Measurements from ENCODE around the gene HYAL2. TPM values are rescaled to one million over a fixed set of nuclear protein-coding genes. Genes with fewer than 3 reads are reported as not detected.

HYAL2 gene
- total and polyA plus RNA-seq, 9 of the 15 experiments (the other 6 are each of a cell fraction or from before 2014, with no cell fraction given) = 0.36 to 22.7 (median 11.4) TPM; not detected in 1

DNA sequence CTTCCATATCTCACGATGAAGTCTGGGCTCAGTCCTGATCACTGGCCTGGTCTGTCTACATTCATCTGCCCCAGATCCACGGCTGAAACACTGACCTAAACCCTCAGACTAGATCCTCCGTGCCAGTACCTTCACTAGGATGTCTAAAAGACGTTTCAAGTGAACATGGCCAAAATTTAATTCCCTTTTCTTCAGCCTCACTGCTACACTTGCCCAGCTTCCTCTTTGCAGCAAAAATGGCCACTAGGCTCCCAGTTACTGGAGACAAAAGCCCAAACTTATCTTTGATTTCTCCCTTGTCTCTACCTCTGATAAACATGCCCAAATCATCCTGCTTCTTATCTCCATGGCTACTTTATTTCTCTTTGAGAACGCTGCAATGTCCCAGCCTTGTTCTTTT, 16.4 kb upstream of the HYAL2 start (continued):
- TF ChIP-seq, protein P1, sequence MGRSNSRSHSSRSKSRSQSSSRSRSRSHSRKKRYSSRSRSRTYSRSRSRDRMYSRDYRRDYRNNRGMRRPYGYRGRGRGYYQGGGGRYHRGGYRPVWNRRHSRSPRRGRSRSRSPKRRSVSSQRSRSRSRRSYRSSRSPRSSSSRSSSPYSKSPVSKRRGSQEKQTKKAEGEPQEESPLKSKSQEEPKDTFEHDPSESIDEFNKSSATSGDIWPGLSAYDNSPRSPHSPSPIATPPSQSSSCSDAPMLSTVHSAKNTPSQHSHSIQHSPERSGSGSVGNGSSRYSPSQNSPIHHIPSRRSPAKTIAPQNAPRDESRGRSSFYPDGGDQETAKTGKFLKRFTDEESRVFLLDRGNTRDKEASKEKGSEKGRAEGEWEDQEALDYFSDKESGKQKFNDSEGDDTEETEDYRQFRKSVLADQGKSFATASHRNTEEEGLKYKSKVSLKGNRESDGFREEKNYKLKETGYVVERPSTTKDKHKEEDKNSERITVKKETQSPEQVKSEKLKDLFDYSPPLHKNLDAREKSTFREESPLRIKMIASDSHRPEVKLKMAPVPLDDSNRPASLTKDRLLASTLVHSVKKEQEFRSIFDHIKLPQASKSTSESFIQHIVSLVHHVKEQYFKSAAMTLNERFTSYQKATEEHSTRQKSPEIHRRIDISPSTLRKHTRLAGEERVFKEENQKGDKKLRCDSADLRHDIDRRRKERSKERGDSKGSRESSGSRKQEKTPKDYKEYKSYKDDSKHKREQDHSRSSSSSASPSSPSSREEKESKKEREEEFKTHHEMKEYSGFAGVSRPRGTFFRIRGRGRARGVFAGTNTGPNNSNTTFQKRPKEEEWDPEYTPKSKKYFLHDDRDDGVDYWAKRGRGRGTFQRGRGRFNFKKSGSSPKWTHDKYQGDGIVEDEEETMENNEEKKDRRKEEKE (IDR thresholded peaks at IDR 0.05; ENCODE audit: borderline replicate concordance in 1 of 2, control insufficient read depth in 1 of 2, low read depth in 2 of 2, low read length in 1 of 2) = no peak
- TF ChIP-seq ZNF134 (CRISPR knock-in tag; conservative IDR thresholded peaks at IDR 0.05) (no peak), MAZ (CRISPR knock-in tag; conservative IDR thresholded peaks at IDR 0.05 in 1 of 2, IDR thresholded peaks at IDR 0.05 in 1 of 2) (no peak), ZNF354B (CRISPR knock-in tag; IDR thresholded peaks at IDR 0.05) (no peak)

DNA sequence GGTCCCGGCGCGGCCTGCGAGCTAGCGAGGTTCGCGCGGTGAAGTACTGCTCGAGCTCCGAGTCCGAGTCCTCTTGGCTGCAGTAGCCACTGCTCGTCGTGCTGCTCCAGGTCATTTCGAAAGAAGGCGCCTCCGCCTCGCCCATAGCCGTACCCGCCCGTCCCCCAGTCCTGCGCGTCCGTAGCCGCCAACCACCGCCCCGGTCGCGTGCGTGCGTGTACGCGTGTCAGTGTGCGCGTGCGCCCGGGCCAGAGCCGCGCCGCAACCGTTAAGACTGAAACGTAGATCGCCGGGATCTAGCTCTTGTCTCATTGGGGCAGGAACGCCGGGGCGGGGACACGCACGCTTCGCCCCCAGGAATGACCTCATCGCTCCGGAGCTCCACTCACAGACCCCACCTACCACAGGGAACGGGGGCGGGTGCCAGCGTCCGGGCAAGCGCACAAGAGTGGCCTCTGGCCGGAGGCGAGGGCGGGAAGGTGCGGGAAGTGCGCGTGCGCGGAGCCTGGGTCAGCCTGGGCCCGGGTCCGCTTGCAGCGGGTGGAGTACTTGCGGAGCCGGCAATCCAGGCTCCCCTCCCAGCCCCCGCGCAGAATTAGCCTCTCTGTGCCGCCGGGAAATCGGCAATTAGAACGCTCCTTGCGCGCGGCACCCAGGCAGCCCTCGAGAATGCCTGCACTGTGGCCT, 14.8 kb upstream of the HYAL2 start:
- ATAC-seq (peak; percentile 86), FAIRE-seq (peak; percentile 92), DNase-seq (ENCODE audit: extremely low read depth in 1 of 4, low spot score in 3 of 4) (peak; percentile 92 to 98 (median 95))
- Histone ChIP-seq H4K20me1 (replicated peaks; ENCODE audit: control insufficient read depth, insufficient read depth, low read length) (peaks cover 14% of the 10 kb centered on the region), H3K4me2 (ENCODE audit: insufficient read depth, low read length) (peak overlapping the region; percentile 95), H3K4me3 (peak overlapping the region; percentile 96), H2AFZ (ENCODE audit: low read depth, low read length) (peak overlapping the region; percentile 72), H3K36me3 (ENCODE audit: control insufficient read depth, insufficient read depth, low read length) (peaks cover 39% of the 10 kb centered on the region; the same call in 2 of the 3 replicates), H3K27ac (ENCODE audit: extremely low read depth, low read depth, low read length) (peak overlapping the region; percentile 99), H3K27me3 (ENCODE audit: control insufficient read depth in 2 of 2, insufficient read depth in 2 of 2, low read length in 2 of 2) (no peaks in the 10 kb centered on the region), H3K9me3 (replicated peaks; ENCODE audit: control insufficient read depth, insufficient read depth, low read depth, low read length) (no peaks in the 10 kb centered on the region), H3K79me2 (ENCODE audit: control insufficient read depth, insufficient read depth, low read length) (peaks cover 78% of the 10 kb centered on the region), H3K9ac (ENCODE audit: insufficient read depth in 1 of 2, low read depth in 2 of 2, low read length in 2 of 2) (peak overlapping the region; percentile 98 to 99), H3K9me1 (ENCODE audit: control insufficient read depth, insufficient read depth, low read length) (peaks cover 4% of the 10 kb centered on the region), H3K4me1 (replicated peaks in 1 of 2; ENCODE audit: control insufficient read depth in 2 of 2, insufficient read depth in 2 of 2, low read length in 2 of 2) (peaks cover 27 to 47% of the 10 kb centered on the region in 2 experiments; a peak in 4 of 5 replicates)
- WGBS (ENCODE audit: insufficient coverage, low coverage, missing lambda C conversion rate) = 1% methylated on average over 29 of the region's 79 CpGs
- in situ Hi-C loops (cut with MboI) = no loop called here
- no TSS peak for BruUV-seq (replicated peaks)
- POLR2A ChIA-PET = interaction anchor here (0.6 to 2.5 kb wide), 23 partner anchors 9 to 937 kb away, joined by 3 to 31 read pairs (median 3); partner anchors contain the start of genes CYB561D2, HYAL1, NPRL2 and TUSC2
- CTCF ChIA-PET (ENCODE audit: low intra/inter-chr PET ratio) = no interaction called here
- intact Hi-C loops (cut with micrococcal nuclease) = no loop called here
- TF ChIP-seq ZNF174 (CRISPR knock-in tag; IDR thresholded peaks at IDR 0.05) (no peak), SREBF2 (CRISPR knock-in tag; IDR thresholded peaks at IDR 0.05) (no peak), ZKSCAN1 (IDR thresholded peaks at IDR 0.05; ENCODE audit: low read depth, low read length) (no peak), TFAM (CRISPR knock-in tag; conservative IDR thresholded peaks at IDR 0.05) (no peak), DNMT1 (IDR thresholded peaks at IDR 0.05) (no peak), ZNF57 (CRISPR knock-in tag; IDR thresholded peaks at IDR 0.05) (no peak), ZBTB17 (CRISPR knock-in tag; IDR thresholded peaks at IDR 0.05) (0 out of 2 replicates have a peak, but pooled peaks have one; percentile 61)
- TF ChIP-seq, protein P2, sequence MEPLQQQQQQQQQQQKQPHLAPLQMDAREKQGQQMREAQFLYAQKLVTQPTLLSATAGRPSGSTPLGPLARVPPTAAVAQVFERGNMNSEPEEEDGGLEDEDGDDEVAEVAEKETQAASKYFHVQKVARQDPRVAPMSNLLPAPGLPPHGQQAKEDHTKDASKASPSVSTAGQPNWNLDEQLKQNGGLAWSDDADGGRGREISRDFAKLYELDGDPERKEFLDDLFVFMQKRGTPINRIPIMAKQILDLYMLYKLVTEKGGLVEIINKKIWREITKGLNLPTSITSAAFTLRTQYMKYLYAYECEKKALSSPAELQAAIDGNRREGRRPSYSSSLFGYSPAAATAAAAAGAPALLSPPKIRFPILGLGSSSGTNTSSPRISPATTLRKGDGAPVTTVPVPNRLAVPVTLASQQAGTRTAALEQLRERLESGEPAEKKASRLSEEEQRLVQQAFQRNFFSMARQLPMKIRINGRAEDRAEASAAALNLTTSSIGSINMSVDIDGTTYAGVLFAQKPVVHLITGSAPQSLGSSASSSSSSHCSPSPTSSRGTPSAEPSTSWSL (CRISPR knock-in tag; IDR thresholded peaks at IDR 0.05; ENCODE audit: borderline replicate concordance) = no peak
- TF ChIP-seq, protein P3, sequence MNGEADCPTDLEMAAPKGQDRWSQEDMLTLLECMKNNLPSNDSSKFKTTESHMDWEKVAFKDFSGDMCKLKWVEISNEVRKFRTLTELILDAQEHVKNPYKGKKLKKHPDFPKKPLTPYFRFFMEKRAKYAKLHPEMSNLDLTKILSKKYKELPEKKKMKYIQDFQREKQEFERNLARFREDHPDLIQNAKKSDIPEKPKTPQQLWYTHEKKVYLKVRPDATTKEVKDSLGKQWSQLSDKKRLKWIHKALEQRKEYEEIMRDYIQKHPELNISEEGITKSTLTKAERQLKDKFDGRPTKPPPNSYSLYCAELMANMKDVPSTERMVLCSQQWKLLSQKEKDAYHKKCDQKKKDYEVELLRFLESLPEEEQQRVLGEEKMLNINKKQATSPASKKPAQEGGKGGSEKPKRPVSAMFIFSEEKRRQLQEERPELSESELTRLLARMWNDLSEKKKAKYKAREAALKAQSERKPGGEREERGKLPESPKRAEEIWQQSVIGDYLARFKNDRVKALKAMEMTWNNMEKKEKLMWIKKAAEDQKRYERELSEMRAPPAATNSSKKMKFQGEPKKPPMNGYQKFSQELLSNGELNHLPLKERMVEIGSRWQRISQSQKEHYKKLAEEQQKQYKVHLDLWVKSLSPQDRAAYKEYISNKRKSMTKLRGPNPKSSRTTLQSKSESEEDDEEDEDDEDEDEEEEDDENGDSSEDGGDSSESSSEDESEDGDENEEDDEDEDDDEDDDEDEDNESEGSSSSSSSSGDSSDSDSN (IDR thresholded peaks at IDR 0.05; ENCODE audit: borderline replicate concordance in 1 of 2, low read depth in 2 of 2, low read length in 2 of 2) = no peak; a peak in 1 of 4 replicates
